ENCODE measurements around the gene ERLEC1. TPM values are rescaled to one million over a fixed set of nuclear protein-coding genes. Genes with fewer than 3 reads are reported as not detected.
"Not testable (repeated sequence)": the region's sequence is repeated elsewhere in the genome, so short reads cannot be mapped to it uniquely, and the experiment has no call there.

ERLEC1 gene
- total RNA-seq, 1 donor from 2014 or later = 41.7 TPM

DNA sequence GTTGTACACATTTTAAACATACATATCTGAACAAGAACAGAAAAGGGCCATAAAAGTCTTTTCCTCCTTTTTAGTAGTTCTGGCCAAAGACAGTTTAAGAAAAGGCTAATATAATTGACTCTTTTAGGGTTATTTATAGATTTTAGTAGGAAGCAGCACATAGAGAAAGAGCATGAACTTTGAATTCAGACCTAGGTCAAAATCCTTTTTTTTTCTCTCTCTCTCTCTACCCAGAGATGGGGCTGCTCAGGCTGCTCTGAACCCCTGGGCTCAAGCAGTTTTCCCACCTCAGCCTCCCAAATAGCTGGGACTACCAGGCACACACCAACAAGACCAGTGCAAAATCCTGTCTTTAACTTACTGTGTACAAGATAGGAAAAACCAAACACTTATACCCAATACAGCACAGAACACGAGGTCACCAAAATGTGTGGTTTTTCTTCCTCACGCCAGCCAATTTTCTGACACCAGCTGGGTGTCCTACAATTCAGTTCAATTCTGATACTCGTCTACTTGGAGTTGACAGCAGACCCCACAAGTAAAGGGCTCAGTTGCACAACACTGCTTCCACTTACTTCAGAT, 32.1 kb downstream of the ERLEC1 start:
- no peak overlapping the region for H3K4me3 Mint-ChIP-seq

GRCh38 chr2:53819634-53820033, 32.8 kb downstream of the ERLEC1 start:
- Mint-ChIP-seq H3K36me3 (peaks cover 26% of the 10 kb centered on the region), H3K4me1 (ENCODE audit: unreplicated experiment) (no peaks in the 10 kb centered on the region), H3K9me3 (no peaks in the 10 kb centered on the region), H3K4me3 (no peak overlapping the region), H3K27me3 (no peaks in the 10 kb centered on the region), H3K27ac (no peak overlapping the region)
- TF ChIP-seq CTCF (conservative IDR thresholded peaks at IDR 0.05) = no peak
- no peak for DNase-seq (ENCODE audit: extremely low spot score, unreplicated experiment)

More for the DNA sequence above, 32.1 kb downstream of the ERLEC1 start:
- TF ChIP-seq CTCF (conservative IDR thresholded peaks at IDR 0.05) = no peak
- Mint-ChIP-seq H3K9me3 (no peaks in the 10 kb centered on the region), H3K4me1 (ENCODE audit: unreplicated experiment) (no peaks in the 10 kb centered on the region), H3K27me3 (no peaks in the 10 kb centered on the region), H3K36me3 (peaks cover 26% of the 10 kb centered on the region), H3K27ac (no peak overlapping the region)
- DNase-seq (ENCODE audit: extremely low spot score, unreplicated experiment) = no peak

DNA sequence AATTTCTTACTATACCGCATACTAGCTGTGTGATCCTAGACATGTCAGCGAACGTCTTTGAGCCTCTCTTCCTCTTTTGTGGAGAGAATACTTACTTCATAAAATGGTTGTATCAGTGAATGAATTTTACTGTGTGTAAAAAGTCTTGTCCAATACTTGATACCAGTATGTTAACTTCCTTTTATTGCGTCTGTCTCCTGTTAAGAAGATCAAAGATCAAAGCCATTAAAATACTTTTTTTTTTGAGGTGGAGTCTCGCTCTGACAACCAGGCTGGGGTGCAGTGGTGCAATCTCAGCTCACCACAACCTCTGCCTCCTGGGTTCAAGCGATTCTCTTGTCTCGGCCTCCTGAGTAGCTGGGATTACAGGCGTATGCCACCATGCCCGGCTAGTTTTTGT, 33.2 kb downstream of the ERLEC1 start:
- Mint-ChIP-seq H3K9me3 (no peaks in the 10 kb centered on the region), H3K27me3 (no peaks in the 10 kb centered on the region), H3K4me1 (ENCODE audit: unreplicated experiment) (no peaks in the 10 kb centered on the region), H3K36me3 (peaks cover 26% of the 10 kb centered on the region), H3K27ac (no peak overlapping the region), H3K4me3 (no peak overlapping the region)
- no peak for TF ChIP-seq CTCF (conservative IDR thresholded peaks at IDR 0.05)
- no peak for DNase-seq (ENCODE audit: extremely low spot score, unreplicated experiment)

- no peak for DNase-seq (ENCODE audit: extremely low spot score, unreplicated experiment)
- Mint-ChIP-seq H3K4me1 (ENCODE audit: unreplicated experiment) (no peaks in the 10 kb centered on the region), H3K4me3 (no peak overlapping the region), H3K36me3 (peaks cover 20% of the 10 kb centered on the region), H3K9me3 (no peaks in the 10 kb centered on the region), H3K27ac (no peak overlapping the region), H3K27me3 (no peaks in the 10 kb centered on the region)
- TF ChIP-seq CTCF (conservative IDR thresholded peaks at IDR 0.05) = no peak
These were observed 33.9 kb downstream of the ERLEC1 start for GRCh38 chr2:53820711-53821110.

DNA sequence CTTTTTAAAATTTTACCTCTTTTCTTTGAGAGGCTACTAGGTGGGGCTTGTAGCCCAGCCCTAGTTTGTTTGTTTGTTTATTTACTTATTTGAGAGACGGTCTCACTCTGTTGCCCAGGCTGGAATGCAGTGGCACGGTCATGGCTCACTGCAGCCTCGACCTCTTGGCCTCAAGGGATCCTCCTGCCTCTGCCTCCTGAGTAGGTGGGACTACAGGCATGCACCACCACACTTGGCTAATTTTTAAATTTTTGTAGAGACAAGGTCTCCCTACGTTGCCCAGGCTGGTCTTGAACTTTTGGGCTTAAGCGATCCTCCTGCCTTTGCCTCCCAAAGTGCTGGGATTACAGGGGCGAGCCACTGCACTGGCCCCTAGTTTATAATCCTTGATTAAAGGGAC, 35.0 kb downstream of the ERLEC1 start:
- Mint-ChIP-seq H3K4me3 (no peak overlapping the region), H3K27ac (no peak overlapping the region), H3K36me3 (peaks cover 16% of the 10 kb centered on the region), H3K4me1 (ENCODE audit: unreplicated experiment) (peaks cover under 1% of the 10 kb centered on the region), H3K27me3 (no peaks in the 10 kb centered on the region), H3K9me3 (no peaks in the 10 kb centered on the region)
- no peak for DNase-seq (ENCODE audit: extremely low spot score, unreplicated experiment)
- no peak for TF ChIP-seq CTCF (conservative IDR thresholded peaks at IDR 0.05)

GRCh38 chr2:53823639-53824038, 36.8 kb downstream of the ERLEC1 start:
- H3K4me3 Mint-ChIP-seq; H3K27me3 Mint-ChIP-seq; H3K4me1 Mint-ChIP-seq (ENCODE audit: unreplicated experiment); H3K36me3 Mint-ChIP-seq; H3K27ac Mint-ChIP-seq; H3K9me3 Mint-ChIP-seq; DNase-seq (ENCODE audit: extremely low spot score, unreplicated experiment): not testable (repeated sequence)
- peak; percentile 54 for TF ChIP-seq CTCF (conservative IDR thresholded peaks at IDR 0.05)
